Calu3 (cell line): ENCODE data around the gene PRKCA. TPM values are rescaled to one million over a fixed set of nuclear protein-coding genes. Genes with fewer than 3 reads are reported as not detected.
"Not testable (repeated sequence)": the region's sequence is repeated elsewhere in the genome, so short reads cannot be mapped to it uniquely, and the experiment has no call there.

Experiments
- BruUV-seq: library from RNA; stranded (reverse); fragments of 400-500 nt; replicated peaks from 2 replicates; lab custom pipeline; 2021; lab: Mats Ljungman, UMichigan
- CTCF ChIA-PET: fragments of 300-600 bp; sonication (Branson Sonifier 250); formaldehyde crosslinking; loops from one replicate; lab custom pipeline; 2022; ENCODE audit warnings: antibody characterized with exemption; lab: Charles Lee
- DNase-seq: peaks from one replicate; pipeline ENCODE4 v3.0.0; 2022
- H3K27ac Mint-ChIP-seq: one replicate; pipeline ENCODE4 v1.8.0; 2022; ENCODE audit warnings: mixed read lengths; ENCODE audit not compliant: unreplicated experiment
- H3K27me3 Mint-ChIP-seq: one replicate; pipeline ENCODE4 v1.8.0; 2022; ENCODE audit warnings: mixed read lengths; ENCODE audit not compliant: unreplicated experiment
- H3K36me3 Mint-ChIP-seq: one replicate; pipeline ENCODE4 v1.8.0; 2022; ENCODE audit warnings: mild to moderate bottlenecking, moderate library complexity, mixed read lengths; ENCODE audit not compliant: insufficient read depth, unreplicated experiment
- H3K4me1 Mint-ChIP-seq: one replicate; pipeline ENCODE4 v1.8.0; 2022; ENCODE audit warnings: mild to moderate bottlenecking, low read depth, mixed read lengths; ENCODE audit not compliant: unreplicated experiment
- H3K4me3 Mint-ChIP-seq: one replicate; pipeline ENCODE4 v1.8.0; 2022; ENCODE audit warnings: mild to moderate bottlenecking, low read depth, moderate library complexity, mixed read lengths; ENCODE audit not compliant: unreplicated experiment
- H3K9me3 Mint-ChIP-seq: one replicate; pipeline ENCODE4 v1.8.0; 2022; ENCODE audit warnings: low read depth, mixed read lengths; ENCODE audit not compliant: unreplicated experiment
- intact Hi-C: fragments of 100-400 bp; cut with micrococcal nuclease; formaldehyde crosslinking; loops from one replicate; pipeline ENCODE4 v1.10.0; 2022; ENCODE audit not compliant: unreplicated experiment
- total RNA-seq: library from RNA; stranded (reverse); gene quantifications from 2 replicates; pipeline ENCODE4 v1.2.3, GENCODE V29; 2022
- TF ChIP-seq, protein P1 (sequence below): fragments of 200-600 bp; IDR thresholded peaks from one replicate; pipeline ENCODE4 v1.8.0; 2022; ENCODE audit warnings: antibody characterized with exemption; ENCODE audit not compliant: unreplicated experiment

PRKCA gene
- total RNA-seq, 1 experiment from 2014 or later: 126 TPM

DNA sequence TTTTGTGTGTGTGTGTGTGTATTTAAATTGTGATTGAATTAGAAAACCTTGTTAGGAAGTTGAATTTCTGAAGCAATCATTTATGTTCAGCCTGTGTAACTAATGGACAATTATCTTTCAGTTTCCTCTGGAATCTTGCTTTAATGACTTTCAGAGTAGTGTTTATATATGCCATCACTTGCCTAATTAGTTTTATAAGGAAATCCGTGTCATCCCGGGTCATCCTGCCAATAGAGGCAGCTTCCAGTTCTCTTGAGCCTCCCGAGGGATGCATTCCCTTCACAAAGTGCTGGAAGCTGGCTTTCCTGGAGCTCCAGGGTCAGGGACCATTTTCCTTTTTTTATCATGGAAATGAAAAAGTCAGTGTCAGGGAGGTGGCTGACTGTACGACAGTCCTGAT lies 42.9 kb downstream of the PRKCA start:
- intact Hi-C loops: no loop called here
- CTCF ChIA-PET: no interaction called here
- BruUV-seq: no TSS peak
- no peak overlapping the region for H3K4me3 Mint-ChIP-seq
- no peaks in the 10 kb centered on the region for H3K9me3 Mint-ChIP-seq
- no peak for DNase-seq
- H3K27ac Mint-ChIP-seq: peak overlapping the region; percentile 47
- no peaks in the 10 kb centered on the region for H3K27me3 Mint-ChIP-seq
- TF ChIP-seq, protein P1, sequence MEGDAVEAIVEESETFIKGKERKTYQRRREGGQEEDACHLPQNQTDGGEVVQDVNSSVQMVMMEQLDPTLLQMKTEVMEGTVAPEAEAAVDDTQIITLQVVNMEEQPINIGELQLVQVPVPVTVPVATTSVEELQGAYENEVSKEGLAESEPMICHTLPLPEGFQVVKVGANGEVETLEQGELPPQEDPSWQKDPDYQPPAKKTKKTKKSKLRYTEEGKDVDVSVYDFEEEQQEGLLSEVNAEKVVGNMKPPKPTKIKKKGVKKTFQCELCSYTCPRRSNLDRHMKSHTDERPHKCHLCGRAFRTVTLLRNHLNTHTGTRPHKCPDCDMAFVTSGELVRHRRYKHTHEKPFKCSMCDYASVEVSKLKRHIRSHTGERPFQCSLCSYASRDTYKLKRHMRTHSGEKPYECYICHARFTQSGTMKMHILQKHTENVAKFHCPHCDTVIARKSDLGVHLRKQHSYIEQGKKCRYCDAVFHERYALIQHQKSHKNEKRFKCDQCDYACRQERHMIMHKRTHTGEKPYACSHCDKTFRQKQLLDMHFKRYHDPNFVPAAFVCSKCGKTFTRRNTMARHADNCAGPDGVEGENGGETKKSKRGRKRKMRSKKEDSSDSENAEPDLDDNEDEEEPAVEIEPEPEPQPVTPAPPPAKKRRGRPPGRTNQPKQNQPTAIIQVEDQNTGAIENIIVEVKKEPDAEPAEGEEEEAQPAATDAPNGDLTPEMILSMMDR: no peak
- peaks cover 83% of the 10 kb centered on the region for H3K4me1 Mint-ChIP-seq
- H3K36me3 Mint-ChIP-seq: peaks cover 37% of the 10 kb centered on the region

DNA sequence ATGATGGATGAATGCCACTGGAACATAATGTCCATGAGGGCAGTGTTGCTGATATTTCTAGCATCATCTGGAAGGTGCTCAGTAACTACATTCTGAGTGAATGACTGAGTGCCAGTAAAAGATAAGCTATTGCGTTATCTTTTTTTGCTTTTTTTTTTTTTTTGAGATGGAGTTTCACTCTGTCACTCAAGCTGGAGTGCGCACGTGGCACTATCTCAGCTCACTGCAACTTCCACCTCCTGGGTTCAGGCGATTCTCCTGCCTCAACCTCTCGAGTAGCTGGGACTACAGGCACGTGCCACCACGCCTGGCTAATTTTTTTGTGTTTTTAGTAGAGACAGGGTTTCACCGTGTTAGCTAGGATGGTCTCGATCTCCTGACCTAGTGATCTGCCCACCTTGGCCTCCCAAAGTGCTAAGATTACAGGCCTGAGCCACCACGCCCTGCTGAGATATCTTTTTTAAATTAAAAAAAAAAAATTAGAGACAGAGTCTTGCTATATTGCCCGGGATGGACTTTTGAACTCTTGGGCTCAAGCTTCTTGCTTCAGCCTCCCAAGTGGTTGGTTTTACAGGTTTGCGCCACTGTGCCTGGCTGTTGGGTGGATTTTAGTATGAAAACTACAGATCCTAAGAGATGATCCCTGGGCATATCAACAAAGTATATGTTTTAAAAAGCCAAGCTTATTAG lies 43.7 kb downstream of the PRKCA start:
- H3K27me3 Mint-ChIP-seq, H3K4me3 Mint-ChIP-seq, CTCF ChIA-PET, H3K9me3 Mint-ChIP-seq, BruUV-seq, DNase-seq, intact Hi-C loops, H3K27ac Mint-ChIP-seq: not testable (repeated sequence)
- Mint-ChIP-seq H3K36me3 (peaks cover 39% of the 10 kb centered on the region), H3K4me1 (peaks cover 83% of the 10 kb centered on the region)

DNA sequence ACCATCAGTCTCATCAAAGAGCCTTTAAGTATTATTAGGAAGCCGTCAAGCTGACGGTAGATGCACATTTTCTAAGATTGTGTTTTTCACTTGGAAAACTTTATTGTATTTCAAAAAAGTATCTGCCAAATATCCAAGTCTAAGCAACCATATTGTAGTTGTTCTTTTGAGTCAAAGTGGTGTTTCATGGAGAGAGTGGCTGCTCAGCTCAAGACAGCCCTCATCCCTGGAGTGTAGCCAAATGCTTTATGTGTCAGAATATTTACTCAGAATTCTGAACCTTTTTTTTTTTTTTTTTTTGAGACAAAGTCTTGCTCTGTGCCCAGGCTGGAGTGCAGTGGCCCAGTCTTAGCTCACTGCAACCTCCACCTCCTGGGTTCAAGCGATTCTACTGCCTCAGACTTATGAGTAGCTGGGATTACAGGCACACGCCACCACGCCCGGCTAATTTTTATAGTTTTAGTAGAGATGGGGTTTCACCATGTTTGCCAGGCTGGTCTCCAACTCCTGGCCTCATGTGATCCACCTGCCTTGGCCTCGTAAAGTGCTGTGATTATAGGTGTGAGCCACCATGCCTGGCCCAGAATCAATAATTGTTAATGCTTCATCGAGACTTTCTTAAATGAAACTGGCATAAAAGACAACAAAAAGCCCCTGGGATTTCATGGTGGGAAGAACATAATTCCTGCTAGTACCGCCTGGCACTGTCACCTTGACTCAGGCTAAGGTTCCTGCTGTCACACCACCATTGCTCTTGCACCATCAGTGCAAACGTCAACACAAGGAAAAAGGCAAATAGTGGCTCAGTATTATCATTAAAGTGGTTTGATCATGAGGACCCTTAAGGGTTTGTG lies 45.5 kb downstream of the PRKCA start:
- Mint-ChIP-seq H3K4me3 (peak overlapping the region; percentile 49), H3K9me3 (no peaks in the 10 kb centered on the region), H3K27ac (peak overlapping the region; percentile 87), H3K4me1 (peaks cover 83% of the 10 kb centered on the region), H3K36me3 (peaks cover 38% of the 10 kb centered on the region), H3K27me3 (no peaks in the 10 kb centered on the region)
- intact Hi-C loops: no loop called here
- TF ChIP-seq, protein P1: no peak
- BruUV-seq: no TSS peak
- CTCF ChIA-PET: interaction anchor here (1.1 kb wide), 1 partner anchor 21 kb away, joined by 3 read pairs; no protein-coding TSS in a partner anchor
- peak; percentile 42 for DNase-seq

DNA sequence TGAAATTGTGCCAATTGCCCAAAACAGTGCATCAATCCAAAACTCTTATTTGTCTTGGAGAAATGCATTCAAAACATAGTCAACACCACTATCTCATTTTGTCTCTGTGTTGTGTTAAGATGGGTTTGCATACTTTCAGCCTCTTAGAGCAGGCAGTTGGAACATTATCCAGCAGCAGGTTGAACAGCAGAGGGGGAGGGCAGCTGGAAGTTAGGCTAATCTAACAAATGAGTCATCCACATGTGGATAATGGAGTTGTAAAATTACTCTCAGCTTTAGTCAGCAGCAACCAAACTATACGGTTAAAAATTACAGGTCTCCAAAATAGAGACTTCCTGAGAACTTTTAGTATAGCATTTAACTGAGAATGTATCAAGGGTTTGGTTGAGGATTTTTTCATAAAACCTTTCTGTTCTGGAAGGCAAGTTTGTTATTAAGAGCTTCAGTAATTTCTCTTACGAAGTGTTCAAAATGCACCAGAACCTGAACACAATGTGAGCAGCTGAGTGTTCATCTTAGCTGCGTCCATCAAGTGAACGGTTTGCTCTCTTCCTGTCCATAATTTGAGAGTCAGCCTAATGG lies 46.3 kb downstream of the PRKCA start:
- H3K4me3 Mint-ChIP-seq: peak overlapping the region; percentile 49
- TF ChIP-seq, protein P1: no peak
- H3K27me3 Mint-ChIP-seq: no peaks in the 10 kb centered on the region
- peaks cover 83% of the 10 kb centered on the region for H3K4me1 Mint-ChIP-seq
- DNase-seq: peak; percentile 56
- CTCF ChIA-PET: no interaction called here
- H3K9me3 Mint-ChIP-seq: no peaks in the 10 kb centered on the region
- peaks cover 40% of the 10 kb centered on the region for H3K36me3 Mint-ChIP-seq
- intact Hi-C loops: no loop called here
- H3K27ac Mint-ChIP-seq: peak overlapping the region; percentile 87
- BruUV-seq: no TSS peak
